ENCODE measurements around the gene SRD5A1.
"Not testable (repeated sequence)": the region's sequence is repeated elsewhere in the genome, so short reads cannot be mapped to it uniquely, and the experiment has no call there.

The SRD5A1 gene

DNA sequence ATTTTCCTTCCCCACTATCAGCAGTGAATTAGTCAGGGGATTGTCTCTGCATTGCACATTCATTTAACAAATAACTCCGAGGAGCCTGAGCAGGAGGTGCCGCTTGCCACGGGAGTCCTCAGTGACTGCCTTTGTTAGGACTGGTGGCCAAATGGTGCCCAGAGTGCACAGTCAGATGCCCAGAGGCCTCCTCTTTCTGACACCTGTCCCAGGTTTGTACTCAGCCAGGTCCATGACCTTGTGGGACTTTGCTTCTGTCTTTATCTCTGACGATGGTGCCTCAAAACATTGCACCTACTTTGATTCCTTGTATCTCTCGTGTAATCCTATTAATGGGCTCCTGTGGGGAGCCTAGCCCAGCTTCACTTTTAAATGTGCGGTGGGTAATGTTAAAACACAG, 4.3 kb downstream of the SRD5A1 start:
- intact Hi-C loops (cut with DNase I) = loop anchor here (10.0 kb wide), 1 partner anchor 107 kb away; no protein-coding TSS in a partner anchor
- DNase-seq = no peak

DNA sequence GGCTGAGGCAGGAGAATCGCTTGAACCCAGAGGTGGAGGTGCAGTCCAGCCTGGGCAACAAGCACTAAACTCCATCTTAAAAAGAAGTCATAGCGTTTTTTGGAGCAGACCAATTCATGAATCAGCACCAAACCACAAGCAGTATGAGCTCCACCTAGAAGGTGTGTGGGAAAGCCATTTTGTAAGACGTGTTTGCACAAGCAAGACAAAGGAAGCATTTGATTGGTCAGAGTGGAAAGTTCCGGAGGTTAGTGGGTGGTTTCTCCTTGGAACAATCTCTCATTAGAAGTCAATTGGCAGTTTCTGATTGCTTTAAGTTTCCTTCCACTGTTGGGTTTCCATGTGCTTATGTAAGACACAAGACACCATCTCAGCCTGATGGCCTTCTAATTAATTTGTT, 5.0 kb downstream of the SRD5A1 start:
- intact Hi-C loops (cut with DNase I) = loop anchor here (10.0 kb wide), 1 partner anchor 107 kb away; no protein-coding TSS in a partner anchor

DNA sequence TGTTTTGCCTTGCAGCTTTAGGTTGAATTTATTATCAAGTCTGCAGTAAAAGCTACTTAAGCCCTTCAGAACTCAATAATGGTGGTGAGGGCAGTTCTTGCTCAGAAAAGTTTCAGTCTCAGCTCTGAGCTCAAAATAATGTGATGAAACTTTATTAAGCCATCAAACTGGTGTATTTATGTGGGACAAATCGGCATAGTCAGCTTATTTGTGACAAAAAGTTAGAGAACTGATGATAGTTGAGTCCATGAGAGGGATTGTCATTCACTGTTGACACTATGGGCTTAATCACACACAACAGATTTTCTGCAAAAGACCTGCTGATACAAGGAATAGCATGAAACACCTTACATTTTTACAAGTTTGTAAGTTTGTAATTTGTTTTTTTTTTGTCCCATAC, 9.4 kb downstream of the SRD5A1 start:
- no peak for DNase-seq
- intact Hi-C loops (cut with DNase I) = no loop called here

More for the DNA sequence above, 5.0 kb downstream of the SRD5A1 start:
- no peak for DNase-seq

GRCh38 chr5:6644794-6645241, 11.6 kb downstream of the SRD5A1 start:
- no peak for DNase-seq
- intact Hi-C loops (cut with DNase I) = no loop called here

- DNase-seq; intact Hi-C loops (cut with DNase I): not testable (repeated sequence)
Measured at GRCh38 chr5:6645571-6646362, 12.5 kb downstream of the SRD5A1 start.

DNA sequence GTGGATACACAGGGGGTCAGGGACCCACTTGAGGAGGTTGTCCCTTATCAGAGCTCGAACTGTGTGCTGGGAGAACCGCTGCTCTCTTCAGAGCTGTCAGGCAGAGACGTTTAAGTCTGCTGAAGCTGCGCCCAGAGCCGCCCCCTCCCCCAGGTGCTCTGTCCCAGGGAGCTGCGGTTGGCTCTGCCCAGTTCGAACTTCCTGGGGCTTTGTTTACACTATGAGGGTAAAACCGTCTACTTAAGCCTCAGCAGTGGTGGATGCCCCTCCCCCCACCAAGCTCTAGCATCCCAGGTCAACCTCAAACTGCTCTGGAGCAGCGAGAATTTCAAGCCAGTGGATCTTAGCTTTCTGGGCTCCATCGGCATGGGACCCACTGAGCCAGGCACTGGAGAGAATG, 15.9 kb downstream of the SRD5A1 start:
- intact Hi-C loops (cut with DNase I) = no loop called here

DNA sequence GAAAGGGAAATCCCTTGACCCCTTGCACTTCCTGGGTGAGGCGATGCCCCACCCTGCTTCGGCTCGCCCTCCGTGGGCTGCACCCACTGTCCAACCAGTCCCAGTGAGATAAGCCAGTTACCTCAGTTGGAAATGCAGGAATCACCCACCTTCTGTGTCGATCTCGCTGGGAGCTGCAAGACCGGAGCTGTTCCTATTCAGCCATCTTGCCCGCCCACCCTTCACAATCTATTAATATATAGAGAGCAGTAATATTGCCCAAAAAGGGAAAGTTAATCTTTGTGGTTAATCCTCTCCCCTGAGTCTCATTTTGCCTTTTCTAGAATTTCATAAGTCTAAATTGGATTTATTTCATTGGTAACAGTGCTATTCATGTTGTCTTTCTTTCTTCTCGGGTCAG, 16.4 kb downstream of the SRD5A1 start:
- intact Hi-C loops (cut with DNase I) = no loop called here
- DNase-seq = no peak

More for the DNA sequence above, 15.9 kb downstream of the SRD5A1 start:
- DNase-seq = peak in 1 of 10 donors; percentile 55

DNA sequence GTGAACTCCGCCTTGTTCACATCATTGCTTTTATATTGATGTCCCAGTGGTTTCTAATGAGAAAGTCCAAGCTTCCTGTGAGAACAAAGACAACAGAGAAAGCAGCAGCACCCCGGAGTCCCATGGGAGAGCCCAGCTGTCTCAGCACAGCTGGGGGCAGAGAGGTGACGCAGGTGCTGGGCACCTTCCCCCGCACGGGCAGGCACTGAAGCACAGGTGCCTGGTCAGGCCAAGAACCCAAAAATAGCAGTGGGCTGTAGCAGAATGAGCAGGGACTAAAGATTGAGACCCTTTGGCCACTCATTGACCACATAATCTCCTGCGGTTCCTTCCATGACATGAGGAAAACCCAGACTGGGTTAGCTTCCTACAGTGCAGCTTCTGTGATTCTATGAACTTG, 18.8 kb downstream of the SRD5A1 start:
- intact Hi-C loops (cut with DNase I) = no loop called here
- peak in 1 of 10 donors; percentile 32 for DNase-seq

DNA sequence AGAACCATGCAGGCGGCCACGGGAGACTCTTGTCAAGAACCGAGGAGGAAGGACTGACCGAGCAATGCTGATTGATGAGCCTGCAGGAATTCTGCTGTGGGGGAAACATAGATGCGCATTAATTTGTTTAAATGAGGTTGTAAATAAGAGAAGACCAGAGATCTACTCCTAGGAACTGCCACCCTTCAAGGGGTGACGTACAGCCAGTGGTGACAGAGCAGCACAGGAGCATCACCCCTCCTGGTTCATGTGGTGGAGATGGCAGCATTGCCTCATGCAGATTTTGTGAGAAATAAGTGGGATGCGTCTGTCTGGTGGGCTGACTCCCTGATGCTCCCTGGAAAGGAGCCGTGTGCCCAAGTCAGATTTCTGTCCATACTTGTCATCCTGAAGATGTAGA, 22.2 kb downstream of the SRD5A1 start:
- no peak for DNase-seq
- intact Hi-C loops (cut with DNase I) = no loop called here

GRCh38 chr5:6656680-6657079, 23.4 kb downstream of the SRD5A1 start:
- intact Hi-C loops (cut with DNase I) = no loop called here
- DNase-seq = no peak

DNA sequence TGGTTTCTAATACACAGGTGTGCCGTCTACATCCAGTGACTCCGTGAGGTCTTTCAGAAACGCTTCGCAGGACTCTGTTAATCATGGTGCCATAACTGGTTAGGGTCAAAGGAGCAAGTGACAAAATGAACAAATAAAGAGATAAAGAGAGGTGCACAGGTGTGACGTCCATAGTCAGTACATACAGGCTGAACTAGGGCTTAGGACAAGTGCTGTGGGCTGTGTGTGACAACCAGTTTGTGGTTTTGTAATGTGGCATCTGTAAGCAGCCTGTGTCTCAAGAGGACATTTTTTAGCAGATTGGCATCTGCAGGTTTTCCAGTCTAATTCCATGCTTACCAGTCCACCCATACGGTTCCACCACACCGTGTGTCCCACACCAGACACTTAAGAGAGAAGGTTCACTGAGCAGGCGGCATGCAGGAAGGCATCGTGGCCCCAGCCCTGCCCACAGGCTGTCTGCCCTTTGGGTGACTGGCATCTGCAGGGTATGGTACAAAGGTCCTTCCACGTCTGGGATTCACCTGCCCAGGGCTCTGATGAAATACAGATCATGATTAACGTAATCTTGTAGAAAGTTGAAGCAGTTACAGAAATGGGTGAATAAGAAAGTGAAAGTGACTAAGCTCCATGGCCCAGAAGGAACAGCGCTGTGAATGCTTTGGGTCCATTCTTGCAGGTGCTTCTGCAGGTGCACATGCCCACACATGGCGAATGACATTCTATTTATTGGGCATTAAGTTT, 26.9 kb downstream of the SRD5A1 start:
- DNase-seq = no peak
- intact Hi-C loops (cut with DNase I) = no loop called here

GRCh38 chr5:6660688-6661087, 27.4 kb downstream of the SRD5A1 start:
- intact Hi-C loops (cut with DNase I) = no loop called here

GRCh38 chr5:6666762-6667161, 33.5 kb downstream of the SRD5A1 start:
- intact Hi-C loops (cut with DNase I) = no loop called here
- DNase-seq = peak in 1 of 10 donors; percentile 54

More at GRCh38 chr5:6660688-6661087, 27.4 kb downstream of the SRD5A1 start:
- no peak for DNase-seq

DNA sequence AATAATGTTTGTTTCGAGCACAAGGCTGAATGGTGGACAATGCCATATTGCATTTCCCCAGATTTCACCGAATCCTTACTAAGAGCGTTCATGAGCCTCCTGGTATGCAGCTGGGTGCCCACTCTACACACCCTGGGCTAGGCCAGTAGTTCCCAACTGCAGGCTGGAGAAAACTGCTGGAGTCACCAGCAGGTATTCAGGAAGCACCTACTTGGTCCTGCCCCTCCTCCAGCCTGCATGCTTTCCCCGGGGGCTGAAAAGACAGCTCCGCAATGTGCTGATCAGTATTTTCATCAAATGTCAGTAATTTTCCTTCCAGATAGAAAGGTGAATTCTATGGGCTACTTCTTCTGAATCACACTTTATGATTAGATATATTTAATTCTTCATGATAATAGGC, 34.4 kb downstream of the SRD5A1 start:
- DNase-seq = no peak
- intact Hi-C loops (cut with DNase I) = no loop called here

DNA sequence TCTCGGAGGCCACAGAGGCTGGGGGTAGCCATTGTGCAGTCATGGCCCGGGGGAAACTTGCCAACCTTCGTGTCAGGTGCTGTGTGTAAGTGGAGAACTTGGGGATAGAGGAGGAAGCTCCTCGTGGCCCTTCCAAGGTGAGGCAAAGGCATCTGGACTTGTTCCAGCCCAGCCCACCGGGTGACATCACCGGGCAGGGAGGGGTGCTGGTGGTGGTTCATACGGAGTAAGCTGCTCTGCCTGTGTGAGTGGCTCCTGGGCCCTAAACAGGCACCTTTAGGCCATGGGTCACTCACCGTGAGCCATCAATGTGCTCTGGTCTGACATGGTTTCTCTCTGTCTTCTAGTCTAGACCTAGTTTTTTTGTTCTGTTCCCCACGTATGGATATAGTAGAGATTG, 35.5 kb downstream of the SRD5A1 start:
- intact Hi-C loops (cut with DNase I) = not testable (repeated sequence)
- peak in 1 of 10 donors; percentile 26 for DNase-seq

DNA sequence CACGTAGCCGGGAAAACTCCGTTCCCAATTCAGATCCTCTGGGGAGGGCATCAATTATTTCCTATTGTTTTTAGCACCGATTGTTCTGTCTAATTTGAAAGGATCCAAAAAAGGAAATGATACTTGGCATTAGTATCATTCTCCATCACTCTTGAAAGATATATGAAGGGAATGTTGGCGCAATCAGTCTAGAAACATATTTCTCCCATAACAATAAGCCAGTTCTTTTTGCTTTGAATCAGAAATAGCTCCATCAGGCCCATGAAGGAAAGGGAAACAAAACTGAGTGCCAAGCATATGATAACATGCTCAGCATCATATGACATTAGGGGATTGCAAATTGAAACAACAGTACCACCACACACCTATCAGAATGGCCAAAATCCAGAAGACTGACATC, 39.8 kb downstream of the SRD5A1 start:
- intact Hi-C loops (cut with DNase I) = no loop called here
- no peak for DNase-seq

DNA sequence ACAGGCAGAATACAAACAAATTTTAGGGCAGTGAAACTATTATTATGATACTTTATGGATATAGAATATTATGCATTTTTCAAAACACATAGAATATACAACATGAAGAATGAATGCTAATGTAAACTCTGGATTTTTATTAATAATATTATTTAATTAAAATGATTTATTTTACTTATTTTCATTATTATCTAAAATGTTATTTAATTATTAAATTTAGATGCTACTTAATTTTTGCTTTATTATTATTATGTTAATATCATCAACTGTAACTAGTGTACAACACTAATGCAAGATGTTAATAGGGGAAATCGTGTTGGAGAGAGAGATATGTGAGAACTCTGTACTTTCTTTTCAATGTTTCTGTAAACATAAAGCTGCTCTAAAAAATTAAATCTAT, 40.7 kb downstream of the SRD5A1 start:
- no peak for DNase-seq
- intact Hi-C loops (cut with DNase I) = no loop called here

- DNase-seq = no peak
- intact Hi-C loops (cut with DNase I) = no loop called here
Measured at GRCh38 chr5:6674421-6674820, 41.2 kb downstream of the SRD5A1 start.

GRCh38 chr5:6674886-6675285, 41.6 kb downstream of the SRD5A1 start:
- intact Hi-C loops (cut with DNase I) = no loop called here
- peak in 2 of 10 donors; percentile 66 to 74 for DNase-seq

DNA sequence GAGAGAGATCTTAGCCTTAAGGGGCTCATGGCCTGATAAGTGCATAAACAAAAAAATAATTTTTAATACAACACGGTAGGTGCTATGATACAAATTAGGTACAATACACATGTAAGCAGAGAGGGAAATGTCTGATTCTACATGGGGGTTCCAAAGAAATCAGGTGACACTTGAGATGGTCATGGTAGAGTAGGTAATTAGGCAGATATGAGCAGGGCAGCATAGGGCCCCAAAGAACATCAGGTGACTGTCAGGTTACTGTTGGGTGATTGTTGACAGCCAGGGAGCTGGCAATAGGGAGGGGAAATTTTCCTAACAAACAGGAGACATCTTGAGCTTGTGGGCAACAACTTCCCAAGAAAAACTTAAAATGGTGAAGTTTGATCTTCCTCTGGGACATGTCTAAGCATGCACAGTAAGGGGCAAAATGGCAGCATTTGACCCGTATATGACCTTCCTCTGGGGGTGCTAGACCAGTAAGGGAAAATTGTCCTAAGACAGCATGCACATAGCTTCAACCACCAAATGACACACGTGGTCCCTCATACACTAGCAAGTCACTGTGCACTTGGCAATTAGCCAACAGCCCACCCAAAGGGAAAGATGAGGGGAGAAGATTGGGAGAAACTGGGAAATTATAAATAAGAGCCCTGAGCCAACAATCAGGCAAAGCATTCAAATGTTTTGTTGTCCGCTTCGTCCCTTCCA, 42.7 kb downstream of the SRD5A1 start:
- intact Hi-C loops (cut with DNase I) = no loop called here

GRCh38 chr5:6676702-6677101, 43.5 kb downstream of the SRD5A1 start:
- intact Hi-C loops (cut with DNase I) = no loop called here
- DNase-seq = no peak

More for the DNA sequence above, 42.7 kb downstream of the SRD5A1 start:
- DNase-seq = no peak
